Stomach (tissue), 9 donors: ENCODE measurements around the gene PLK5. TPM values are rescaled to one million over a fixed set of nuclear protein-coding genes. Genes with fewer than 3 reads are reported as not detected.

Experiments used
- DNase-seq, 2 donors: peaks; one replicate each; pipeline versions ENCODE4 v3.0.0 to v3.0.0-alpha.2; 2013 to 2019
- H3K27ac ChIP-seq, 5 donors: fragments of 200-600 bp in 4 of 5; sonication (generic) in 4 of 5; one replicate each; pipeline ENCODE4 v1.5.1; 2013 to 2019; ENCODE audit warnings: mild to moderate bottlenecking in 1 of 5, moderate library complexity in 1 of 5
- H3K27me3 ChIP-seq, 3 donors: fragments of 200-600 bp; sonication (generic); one replicate each; pipeline ENCODE4 v1.5.1; 2017 to 2019; ENCODE audit warnings: mixed run types in 1 of 3
- H3K36me3 ChIP-seq, 4 donors: fragments of 200-600 bp; sonication (generic); 1 replicate in 3 of 4; 2 replicates in 1 of 4; pipeline ENCODE4 v1.5.1; 2016 to 2019
- H3K4me1 ChIP-seq, 4 donors: fragments of 200-600 bp; sonication (generic); one replicate each; pipeline ENCODE4 v1.5.1; 2016 to 2019
- H3K4me3 ChIP-seq, 4 donors: fragments of 200-600 bp; sonication (generic) in 3 of 4; one replicate each; pipeline ENCODE4 v1.5.1; 2016 to 2019; ENCODE audit warnings: mild to moderate bottlenecking in 1 of 4
- H3K9me3 ChIP-seq, 4 donors: fragments of 200-600 bp; sonication (generic); one replicate each; pipeline ENCODE4 v1.5.1; 2016 to 2019
- CTCF ChIP-seq, 7 experiments: fragments of 450-650 bp in 4 of 7; fragments of 200-600 bp in 3 of 7; sonication (generic) in 3 of 7; IDR thresholded peaks; one replicate each; pipeline ENCODE4 v1.5.1; 2016 to 2019; ENCODE audit warnings: antibody characterized with exemption in 7 of 7, control low read depth in 2 of 7, mild to moderate bottlenecking in 1 of 7
- EP300 ChIP-seq: sonication (generic); formaldehyde crosslinking; IDR thresholded peaks from one replicate; pipeline ENCODE4 v1.6.1; 2017; ENCODE audit warnings: antibody characterized with exemption
- POLR2A ChIP-seq, 4 donors: fragments of 450-650 bp; IDR thresholded peaks; one replicate each; pipeline ENCODE4 v1.6.1; 2016; ENCODE audit warnings: antibody characterized with exemption in 4 of 4, control low read depth in 2 of 4, mild to moderate bottlenecking in 1 of 4, moderate library complexity in 1 of 4
- POLR2AphosphoS5 ChIP-seq, 3 donors: sonication (generic); formaldehyde crosslinking; IDR thresholded peaks; one replicate each; pipeline ENCODE4 v1.6.1; 2016; ENCODE audit warnings: antibody characterized with exemption in 3 of 3
- WGBS, 5 donors: extraction: QIAGEN DNeasy Blood & Tissue Kit in 3 of 5; methylation state at CpG; one replicate each; pipeline versions ENCODE4 v1.1.5 to v1.1.7; 2013 to 2018; 5-methylcytosine and 5-hydroxymethylcytosine counted together
- intact Hi-C: fragments of 100-400 bp; cut with DNase I; formaldehyde crosslinking; loops from one replicate; pipeline ENCODE4 v1.15.1; 2023; ENCODE audit warnings: low total_unique reads
- polyA plus RNA-seq, 3 donors: library from polyadenylated mRNA; stranded (reverse); fragments of 200-250 nt; gene quantifications; one replicate each; pipeline ENCODE4 v1.2.3, GENCODE V29; 2013
- total RNA-seq, 5 donors: library from RNA; depleted of rRNA; stranded (reverse); fragments of >200 nt; gene quantifications; one replicate each; pipeline versions ENCODE4 v1.1.0 to v1.2.3, GENCODE V29; 2014 to 2016
- donor health status: healthy with polysubstance abuse.
- donor health status: Bipolar disorder and iron deficiency.
- donor health status: healthy.

The PLK5 gene
- total and polyA plus RNA-seq, 8 donors, result 0.12 to 0.80 TPM; not detected in 6

- Histone ChIP-seq H3K27ac (no peak overlapping the region), H3K36me3 (peaks cover 4 to 29% (median 22%) of the 10 kb centered on the region in 4 donors), H3K9me3 (no peaks in the 10 kb centered on the region), H3K27me3 (no peaks in the 10 kb centered on the region), H3K4me3 (no peak overlapping the region), H3K4me1 (no peaks in the 10 kb centered on the region)
- intact Hi-C loops, result loop anchor here (10.0 kb wide), 1 partner anchor 268 kb away; no protein-coding TSS in a partner anchor
- TF ChIP-seq EP300, result no peak
- no peak for TF ChIP-seq POLR2AphosphoS5 (IDR thresholded peaks at IDR 0.05)
- no peak for TF ChIP-seq POLR2A (IDR thresholded peaks at IDR 0.05)
- TF ChIP-seq CTCF (IDR thresholded peaks at IDR 0.05), result no peak
- DNase-seq, result no peak
- WGBS, 5 donors, result 97 to 98% (median 98%) methylated on average over 28 to 66 of the region's 66 CpGs
These were observed 32.7 kb downstream of the PLK5 start for GRCh38 chr19:1556390-1557070.

- Histone ChIP-seq H3K9me3 (no peaks in the 10 kb centered on the region), H3K27ac (no peak overlapping the region), H3K4me3 (no peak overlapping the region), H3K36me3 (peaks cover 4 to 37% (median 25%) of the 10 kb centered on the region in 4 donors), H3K27me3 (no peaks in the 10 kb centered on the region), H3K4me1 (no peaks in the 10 kb centered on the region)
- DNase-seq, result no peak
- intact Hi-C loops, result loop anchor here (10.0 kb wide), 1 partner anchor 266 kb away; no protein-coding TSS in a partner anchor
- WGBS, 5 donors, result 84 to 93% (median 89%) methylated on average over 8 to 12 of the region's 12 CpGs
- TF ChIP-seq POLR2AphosphoS5 (IDR thresholded peaks at IDR 0.05) (no peak), CTCF (IDR thresholded peaks at IDR 0.05) (no peak)
These were observed 34.7 kb downstream of the PLK5 start for GRCh38 chr19:1558552-1558951.

DNA sequence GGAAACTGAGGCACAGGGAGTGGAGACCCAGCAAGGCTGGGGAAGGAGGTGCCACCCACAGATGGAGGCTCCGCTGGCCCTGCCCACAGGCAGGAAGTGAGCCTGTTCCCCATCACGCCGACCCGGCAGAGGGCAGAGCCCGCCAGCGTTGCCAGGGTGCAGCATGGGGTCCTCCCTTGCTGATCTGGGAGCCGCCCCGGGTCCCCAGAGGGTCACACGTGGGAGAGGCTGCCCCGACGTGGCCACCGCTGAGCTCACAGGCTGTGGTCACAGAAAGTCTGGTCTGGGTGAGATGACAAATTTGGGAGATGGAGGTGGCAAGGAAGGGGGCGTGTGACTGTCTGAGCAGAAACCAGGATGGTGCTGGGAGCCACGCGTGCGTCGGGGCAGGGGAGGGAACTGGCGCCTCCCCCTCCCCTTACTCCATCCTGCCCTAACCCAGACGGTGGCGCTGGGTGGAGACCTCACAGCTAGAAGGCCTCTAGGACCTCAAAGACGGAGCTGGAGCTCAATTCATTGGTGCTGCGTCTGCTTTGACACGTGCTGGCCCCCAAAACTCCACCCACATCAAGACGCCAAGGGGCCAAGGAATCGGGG, 36.5 kb downstream of the PLK5 start:
- Histone ChIP-seq H3K27ac (no peak overlapping the region), H3K27me3 (no peaks in the 10 kb centered on the region), H3K4me1 (peaks cover 0 to under 1% (median 0%) of the 10 kb centered on the region in 4 donors), H3K36me3 (peaks cover 3 to 32% (median 19%) of the 10 kb centered on the region in 4 donors), H3K9me3 (no peaks in the 10 kb centered on the region), H3K4me3 (no peak overlapping the region)
- no peak for DNase-seq
- WGBS, 5 donors, result 59 to 83% (median 69%) methylated on average over 19 to 25 of the region's 25 CpGs
- intact Hi-C loops, result no loop called here
- TF ChIP-seq EP300 (no peak), POLR2A (IDR thresholded peaks at IDR 0.05) (no peak), POLR2AphosphoS5 (IDR thresholded peaks at IDR 0.05) (no peak), CTCF (IDR thresholded peaks at IDR 0.05) (no peak)

DNA sequence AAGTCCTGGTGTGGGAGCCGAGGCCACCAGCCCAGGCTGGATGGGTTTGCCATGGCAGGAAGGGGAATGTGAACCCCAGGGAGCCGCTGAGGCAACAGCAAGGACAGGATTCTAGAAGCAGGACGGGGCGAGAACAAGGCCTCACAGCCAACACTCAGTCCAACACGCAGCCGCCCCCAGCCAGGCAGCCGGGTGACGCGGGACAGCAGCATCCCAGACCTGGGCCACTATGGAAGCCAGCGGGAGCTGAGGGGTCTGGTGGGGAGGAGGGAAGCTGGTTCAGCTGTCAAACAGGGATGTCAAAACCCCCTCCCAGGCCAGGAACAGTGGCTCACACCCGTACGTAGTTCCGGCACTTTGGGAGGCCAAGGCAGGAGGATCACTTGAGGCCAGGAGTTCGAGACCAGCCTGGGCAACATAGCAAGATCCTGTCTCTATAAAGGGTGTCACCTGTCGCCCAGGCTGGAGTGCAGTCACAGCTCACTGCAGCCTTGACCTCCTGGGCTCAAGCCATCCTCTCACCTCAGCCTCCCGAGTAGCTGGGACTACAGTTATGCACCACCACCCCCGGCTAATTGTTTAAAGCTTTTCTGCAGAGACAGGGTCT, 37.5 kb downstream of the PLK5 start:
- intact Hi-C loops, result no loop called here
- Histone ChIP-seq H3K4me3 (no peak overlapping the region), H3K27ac (no peak overlapping the region), H3K36me3 (peaks cover 0 to 22% (median 9%) of the 10 kb centered on the region in 4 donors), H3K9me3 (no peaks in the 10 kb centered on the region), H3K27me3 (peaks cover 0 to 2% (median 0%) of the 10 kb centered on the region in 3 donors), H3K4me1 (peaks cover 6 to 10% (median 8%) of the 10 kb centered on the region in 4 donors)
- 86 to 94% (median 91%) methylated on average over 17 of the region's 17 CpGs for WGBS, 5 donors
- no peak for DNase-seq
- TF ChIP-seq POLR2AphosphoS5 (IDR thresholded peaks at IDR 0.05) (no peak), EP300 (no peak), POLR2A (IDR thresholded peaks at IDR 0.05) (no peak), CTCF (IDR thresholded peaks at IDR 0.05) (no peak)
